H1 (cell line): Measurements from ENCODE around the gene THRB. TPM values are rescaled to one million over a fixed set of nuclear protein-coding genes. Genes with fewer than 3 reads are reported as not detected.

Experiments used
- CTCF ChIA-PET: fragments of 300-600 bp; sonication (Branson Sonifier 250); formaldehyde crosslinking; loops from one replicate; lab custom pipeline; 2021; ENCODE audit not compliant: partially characterized antibody; lab: Charles Lee
- POLR2A ChIA-PET: fragments of 300-600 bp; sonication (Branson Sonifier 250); formaldehyde crosslinking; loops from one replicate; lab custom pipeline; 2021; ENCODE audit warnings: inconsistent platforms; ENCODE audit not compliant: partially characterized antibody; lab: Charles Lee
- DNase-seq, 2 experiments: peaks; one replicate each; pipeline versions ENCODE4 v3.0.0 to v3.0.0-alpha.2; 2010 to 2022; ENCODE audit warnings: low spot score in 2 of 2, low read depth in 1 of 2, mixed read lengths in 1 of 2
- FAIRE-seq: peaks from 2 replicates; lab custom pipeline; 2011; peaks lifted over from hg19 to GRCh38; lab: Jason Lieb, UNC
- H2AFZ ChIP-seq: 2 replicates; pipeline ENCODE4 v1.8.1; 2012; ENCODE audit warnings: low read length, inconsistent platforms
- H2AK5ac ChIP-seq: 2 replicates; pipeline ENCODE4 v1.6.1; 2013; ENCODE audit warnings: low read depth, low read length
- H2BK120ac ChIP-seq: replicated peaks from 2 replicates; pipeline ENCODE3; 2013; ENCODE audit warnings: low read depth, low read length, inconsistent platforms
- H2BK12ac ChIP-seq: 2 replicates; pipeline ENCODE4 v1.6.1; 2013; ENCODE audit warnings: low read depth, low read length
- H2BK15ac ChIP-seq: 2 replicates; pipeline ENCODE4 v1.6.1; 2013; ENCODE audit warnings: low read length
- H2BK20ac ChIP-seq: 2 replicates; pipeline ENCODE4 v1.6.1; 2013; ENCODE audit warnings: low read length
- H2BK5ac ChIP-seq: 2 replicates; pipeline ENCODE4 v1.6.1; 2013; ENCODE audit warnings: low read depth, low read length
- H3K14ac ChIP-seq: 2 replicates; pipeline ENCODE4 v1.6.1; 2013; ENCODE audit warnings: inconsistent platforms; ENCODE audit not compliant: insufficient read length
- H3K18ac ChIP-seq: 2 replicates; pipeline ENCODE4 v1.6.1; 2013; ENCODE audit warnings: low read length; ENCODE audit errors: extremely low read depth
- H3K23ac ChIP-seq: 2 replicates; pipeline ENCODE4 v1.6.1; 2013; ENCODE audit warnings: inconsistent platforms; ENCODE audit not compliant: insufficient read length
- H3K23me2 ChIP-seq: 2 replicates; pipeline ENCODE4 v1.6.1; 2013; ENCODE audit warnings: low read depth, low read length
- H3K27ac ChIP-seq: 2 replicates; pipeline ENCODE4 v1.6.1; 2011; ENCODE audit warnings: low read depth, low read length, inconsistent platforms
- H3K27me3 ChIP-seq, 4 experiments: replicated peaks in 1 of 4; 1 replicate in 1 of 4; 2 replicates in 3 of 4; pipeline versions ENCODE4 v1.6.1 to v1.8.1; 2011 to 2013; ENCODE audit warnings: low read length in 3 of 4, mild to moderate bottlenecking in 3 of 4, inconsistent platforms in 2 of 4, mixed read lengths in 2 of 4, moderate library complexity in 1 of 4; ENCODE audit not compliant: control insufficient read depth in 3 of 4, insufficient read depth in 3 of 4; ENCODE audit errors: extremely low read depth in 1 of 4
- H3K36me3 ChIP-seq, 4 experiments: 2 replicates each; pipeline versions ENCODE4 v1.6.1 to v1.8.1; 2011 to 2013; ENCODE audit warnings: mild to moderate bottlenecking in 4 of 4, low read length in 3 of 4, moderate library complexity in 2 of 4, control low read depth in 1 of 4, inconsistent platforms in 1 of 4; ENCODE audit not compliant: insufficient read depth in 4 of 4, control insufficient read depth in 2 of 4
- H3K4ac ChIP-seq: replicated peaks from 2 replicates; pipeline ENCODE3; 2013; ENCODE audit warnings: low read length, low read depth, mixed read lengths, inconsistent platforms; ENCODE audit not compliant: insufficient read length
- H3K4me1 ChIP-seq, 4 experiments: replicated peaks in 1 of 4; 1 replicate in 1 of 4; 2 replicates in 3 of 4; pipeline versions ENCODE4 v1.6.1 to v1.8.1; 2011 to 2013; ENCODE audit warnings: low read length in 3 of 4, inconsistent platforms in 2 of 4, mixed read lengths in 1 of 4; ENCODE audit not compliant: insufficient read depth in 4 of 4, control insufficient read depth in 3 of 4
- H3K4me2 ChIP-seq, 2 experiments: 2 replicates each; pipeline versions ENCODE4 v1.6.1 to v1.8.1; 2011 to 2013; ENCODE audit warnings: low read depth in 2 of 2, low read length in 2 of 2, control low read depth in 1 of 2, inconsistent platforms in 1 of 2, mild to moderate bottlenecking in 1 of 2; ENCODE audit not compliant: insufficient read depth in 1 of 2
- H3K4me3 ChIP-seq, 4 experiments: fragments of 200-600, 300-600 bp in 1 of 4; sonication (generic), shearing (Covaris generic), sonication (Bioruptor Twin) in 1 of 4; 2 replicates each; pipeline versions ENCODE4 v1.5.1 to v1.8.1; 2011 to 2016; ENCODE audit warnings: low read length in 4 of 4, low read depth in 3 of 4, control low read depth in 2 of 4, inconsistent platforms in 2 of 4, mild to moderate bottlenecking in 2 of 4, mixed read lengths in 1 of 4, moderate library complexity in 1 of 4; ENCODE audit not compliant: insufficient read depth in 2 of 4; ENCODE audit errors: extremely low read depth in 1 of 4
- H3K56ac ChIP-seq: replicated peaks from 2 replicates; pipeline ENCODE3; 2013; ENCODE audit warnings: low read depth, mild to moderate bottlenecking, mixed read lengths, low read length, inconsistent platforms; ENCODE audit not compliant: insufficient read length
- H3K79me1 ChIP-seq: 2 replicates; pipeline ENCODE4 v1.6.1; 2013; ENCODE audit warnings: low read depth, low read length, control low read depth
- H3K79me2 ChIP-seq, 2 experiments: 2 replicates each; pipeline versions ENCODE4 v1.6.1 to v1.8.1; 2012 to 2013; ENCODE audit warnings: low read length in 2 of 2, mild to moderate bottlenecking in 2 of 2, inconsistent platforms in 1 of 2; ENCODE audit not compliant: insufficient read depth in 2 of 2, control insufficient read depth in 1 of 2
- H3K9ac ChIP-seq, 4 experiments: replicated peaks in 1 of 4; 1 replicate in 1 of 4; 2 replicates in 3 of 4; pipeline versions ENCODE4 v1.6.1 to v1.8.1; 2011 to 2013; ENCODE audit warnings: low read depth in 3 of 4, low read length in 3 of 4, control low read depth in 2 of 4, mild to moderate bottlenecking in 2 of 4, moderate library complexity in 2 of 4, inconsistent platforms in 1 of 4; ENCODE audit errors: extremely low read depth in 1 of 4
- H3K9me3 ChIP-seq, 2 experiments: 2 replicates each; pipeline versions ENCODE4 v1.6.1 to v1.8.1; 2012 to 2013; ENCODE audit warnings: mild to moderate bottlenecking in 2 of 2, moderate library complexity in 2 of 2, control low read depth in 1 of 2, inconsistent platforms in 1 of 2, low read depth in 1 of 2, low read length in 1 of 2, mixed read lengths in 1 of 2; ENCODE audit not compliant: insufficient read depth in 2 of 2
- H4K20me1 ChIP-seq, 2 experiments: replicated peaks in 1 of 2; 2 replicates each; pipeline versions ENCODE3 to v1.8.1; 2011 to 2013; ENCODE audit warnings: inconsistent platforms in 2 of 2, low read length in 2 of 2, mild to moderate bottlenecking in 1 of 2; ENCODE audit not compliant: insufficient read depth in 2 of 2, control insufficient read depth in 1 of 2
- H4K5ac ChIP-seq: 2 replicates; pipeline ENCODE4 v1.6.1; 2013; ENCODE audit warnings: low read length, low read depth, mixed read lengths, inconsistent platforms; ENCODE audit not compliant: insufficient read length
- H4K8ac ChIP-seq: 2 replicates; pipeline ENCODE4 v1.8.0; 2013; ENCODE audit warnings: mild to moderate bottlenecking, moderate library complexity, low read length, inconsistent platforms; ENCODE audit not compliant: insufficient read depth; ENCODE audit errors: extremely low read depth
- H4K91ac ChIP-seq: replicated peaks from 2 replicates; pipeline ENCODE3; 2013; ENCODE audit warnings: low read length, mixed read lengths, inconsistent platforms; ENCODE audit not compliant: insufficient read length
- CHD2 ChIP-seq: IDR thresholded peaks from 2 replicates; pipeline ENCODE4 v1.6.1; 2012; ENCODE audit warnings: low read length, improper control_type of control experiment
- WGBS, 2 experiments: shearing (Covaris generic) in 1 of 2; methylation state at CpG; one replicate each; pipeline versions ENCODE4 v1.1.6 to v1.1.7; 2013 to 2015; ENCODE audit warnings: low lambda C conversion rate in 2 of 2, mixed read lengths in 2 of 2, inconsistent platforms in 1 of 2, low coverage in 1 of 2, missing lambda C conversion rate in 1 of 2; ENCODE audit not compliant: insufficient replicate concordance in 2 of 2, insufficient coverage in 1 of 2, insufficient read length in 1 of 2; ENCODE audit errors: extremely low coverage in 1 of 2, missing lambda C conversion rate in 1 of 2; 5-methylcytosine and 5-hydroxymethylcytosine counted together
- polyA plus RNA-seq, 7 experiments: library from polyadenylated mRNA; depleted of rRNA in 3 of 7; stranded (reverse) in 5 of 7; unstranded in 2 of 7; fragments of >200 nt in 5 of 7; fragments of 200-250 nt in 2 of 7; gene quantifications; 1 replicate in 5 of 7; 2 replicates in 1 of 7; 4 replicates in 1 of 7; pipeline versions ENCODE4 v1.2.1 to v1.2.3, GENCODE V29; 2011 to 2013; ENCODE audit warnings: missing spikeins in 2 of 7, mixed read lengths in 2 of 7
- total RNA-seq: library from RNA; stranded (reverse); fragmentation: NEBNext Ultra II Directional; extraction: Animal tissue kit (Norgen Biotek cat#: 25700); gene quantifications from 2 replicates; pipeline ENCODE4 v1.2.1, GENCODE V29; 2021

Gene THRB
- total and polyA plus RNA-seq, 2 of the 8 experiments (the other 6 are each of a cell fraction or from before 2014, with no cell fraction given) = 0.98 to 3.9 TPM

DNA sequence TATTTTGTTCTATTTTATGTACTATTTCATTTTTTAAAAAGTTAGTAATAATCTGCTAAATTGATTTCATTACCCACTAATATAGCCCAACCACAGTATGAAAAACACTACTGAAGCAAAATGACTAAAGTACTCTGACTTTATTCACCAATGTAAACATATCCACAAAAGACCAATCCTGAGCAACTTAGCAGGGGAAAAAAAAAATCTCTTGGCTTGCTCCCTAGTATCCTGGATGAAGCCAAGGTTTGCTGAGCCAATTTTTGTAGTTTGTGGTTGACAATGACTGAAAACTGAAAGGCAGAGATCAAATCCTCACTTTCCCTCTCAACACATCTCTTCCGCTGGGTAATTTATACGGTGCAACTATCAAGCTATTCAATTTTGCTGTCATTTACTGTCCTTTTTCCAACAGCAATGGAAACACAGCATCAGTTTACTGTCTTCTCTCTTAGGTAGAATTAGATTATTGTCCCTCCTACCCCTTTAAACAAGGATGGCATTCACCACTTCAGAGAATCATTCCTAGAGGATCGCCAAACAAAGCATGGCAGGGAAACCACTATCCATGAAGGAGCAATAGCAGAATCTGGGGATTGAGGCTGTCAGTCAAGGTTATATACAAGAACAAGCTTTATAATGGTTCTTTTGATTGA, 149.7 kb downstream of the THRB start:
- no peak overlapping the region for H4K5ac ChIP-seq
- H2BK12ac ChIP-seq = no peak overlapping the region
- H4K8ac ChIP-seq = no peak overlapping the region
- no peaks in the 10 kb centered on the region for H3K27me3 ChIP-seq
- H2BK120ac ChIP-seq = no peak overlapping the region
- H2AK5ac ChIP-seq = no peak overlapping the region
- no peaks in the 10 kb centered on the region for H3K9me3 ChIP-seq
- CTCF ChIA-PET = no interaction called here
- no peak overlapping the region for H2AFZ ChIP-seq
- 96% methylated on average over 3 of the region's 3 CpGs; no CpG with 5 or more reads in 1 of the 2 experiments for WGBS, 2 experiments
- H3K79me2 ChIP-seq = no peaks in the 10 kb centered on the region
- POLR2A ChIA-PET = no interaction called here
- no peak overlapping the region for H2BK15ac ChIP-seq
- H4K20me1 ChIP-seq = no peaks in the 10 kb centered on the region
- H3K4me2 ChIP-seq = no peak overlapping the region
- FAIRE-seq = no peak
- no peak overlapping the region for H3K4ac ChIP-seq
- H3K36me3 ChIP-seq = no peaks in the 10 kb centered on the region
- no peaks in the 10 kb centered on the region for H3K4me1 ChIP-seq
- no peak for DNase-seq
- no peak overlapping the region for H3K56ac ChIP-seq
- no peaks in the 10 kb centered on the region for H3K79me1 ChIP-seq
- H4K91ac ChIP-seq = no peak overlapping the region
- H3K23ac ChIP-seq = no peak overlapping the region
- H2BK20ac ChIP-seq = no peak overlapping the region
- no peak overlapping the region for H2BK5ac ChIP-seq
- no peak overlapping the region for H3K18ac ChIP-seq
- no peaks in the 10 kb centered on the region for H3K23me2 ChIP-seq
- H3K27ac ChIP-seq = no peak overlapping the region
- no peak overlapping the region for H3K9ac ChIP-seq
- H3K14ac ChIP-seq = no peak overlapping the region
- H3K4me3 ChIP-seq = no peak overlapping the region
- no peak for TF ChIP-seq CHD2
